Upper lobe of left lung (tissue), 4 donors: ENCODE measurements around the gene GRIK4.

ENCODE experiments used
- EP300 ChIP-seq, 4 donors: sonication (generic); formaldehyde crosslinking; IDR thresholded peaks; one replicate each; pipeline ENCODE4 v1.5.1; 2017; ENCODE audit warnings: antibody characterized with exemption in 4 of 4, control low read depth in 2 of 4
- POLR2A ChIP-seq, 4 donors: fragments of 450-650 bp; IDR thresholded peaks; one replicate each; pipeline ENCODE4 v1.5.1; 2016 to 2017; ENCODE audit warnings: antibody characterized with exemption in 4 of 4, mild to moderate bottlenecking in 2 of 4
- POLR2AphosphoS5 ChIP-seq, 2 donors: sonication (generic); formaldehyde crosslinking; IDR thresholded peaks; one replicate each; pipeline ENCODE4 v1.5.1; 2017; ENCODE audit warnings: antibody characterized with exemption in 2 of 2
- TF ChIP-seq, protein P1 (sequence below), 6 experiments: fragments of 450-650 bp in 4 of 6; fragments of 200-600 bp in 2 of 6; sonication (generic) in 2 of 6; IDR thresholded peaks; one replicate each; pipeline ENCODE4 v1.5.1; 2016 to 2019; ENCODE audit warnings: antibody characterized with exemption in 6 of 6

GRCh38 chr11:120484722-120485121, 26.8 kb upstream of the GRIK4 start:
- TF ChIP-seq POLR2A (IDR thresholded peaks at IDR 0.05) (no peak), POLR2AphosphoS5 (IDR thresholded peaks at IDR 0.05) (no peak), EP300 (IDR thresholded peaks at IDR 0.05) (no peak)
- TF ChIP-seq, protein P1, sequence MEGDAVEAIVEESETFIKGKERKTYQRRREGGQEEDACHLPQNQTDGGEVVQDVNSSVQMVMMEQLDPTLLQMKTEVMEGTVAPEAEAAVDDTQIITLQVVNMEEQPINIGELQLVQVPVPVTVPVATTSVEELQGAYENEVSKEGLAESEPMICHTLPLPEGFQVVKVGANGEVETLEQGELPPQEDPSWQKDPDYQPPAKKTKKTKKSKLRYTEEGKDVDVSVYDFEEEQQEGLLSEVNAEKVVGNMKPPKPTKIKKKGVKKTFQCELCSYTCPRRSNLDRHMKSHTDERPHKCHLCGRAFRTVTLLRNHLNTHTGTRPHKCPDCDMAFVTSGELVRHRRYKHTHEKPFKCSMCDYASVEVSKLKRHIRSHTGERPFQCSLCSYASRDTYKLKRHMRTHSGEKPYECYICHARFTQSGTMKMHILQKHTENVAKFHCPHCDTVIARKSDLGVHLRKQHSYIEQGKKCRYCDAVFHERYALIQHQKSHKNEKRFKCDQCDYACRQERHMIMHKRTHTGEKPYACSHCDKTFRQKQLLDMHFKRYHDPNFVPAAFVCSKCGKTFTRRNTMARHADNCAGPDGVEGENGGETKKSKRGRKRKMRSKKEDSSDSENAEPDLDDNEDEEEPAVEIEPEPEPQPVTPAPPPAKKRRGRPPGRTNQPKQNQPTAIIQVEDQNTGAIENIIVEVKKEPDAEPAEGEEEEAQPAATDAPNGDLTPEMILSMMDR (IDR thresholded peaks at IDR 0.05) = no peak
